Measurements from ENCODE around the gene ZNF445. TPM values are rescaled to one million over a fixed set of nuclear protein-coding genes. Genes with fewer than 3 reads are reported as not detected.

Gene ZNF445
- total RNA-seq, 1 donor from 2014 or later = 20.9 TPM

- no peak for DNase-seq (ENCODE audit: low read depth)
- FAIRE-seq = no peak
- Histone ChIP-seq H3K9me3 (ENCODE audit: insufficient read depth, low read depth, low read length) (no peaks in the 10 kb centered on the region), H2AFZ (ENCODE audit: low read depth, low read length) (no peak overlapping the region), H3K36me3 (ENCODE audit: insufficient read depth, low read length) (no peaks in the 10 kb centered on the region), H3K4me1 (ENCODE audit: insufficient read depth, low read length) (no peaks in the 10 kb centered on the region), H3K4me3 (ENCODE audit: insufficient read depth, low read depth, low read length) (no peak overlapping the region), H3K4me2 (ENCODE audit: low read length) (no peak overlapping the region), H3K9ac (ENCODE audit: low read length) (no peak overlapping the region), H3K79me2 (ENCODE audit: insufficient read depth, low read length) (no peaks in the 10 kb centered on the region), H3K27me3 (ENCODE audit: insufficient read depth, low read length) (no peaks in the 10 kb centered on the region), H4K20me1 (ENCODE audit: insufficient read depth, low read length) (no peaks in the 10 kb centered on the region), H3K27ac (ENCODE audit: low read depth, low read length) (no peak overlapping the region)
- Mint-ChIP-seq H3K4me3 (ENCODE audit: unreplicated experiment) (no peak overlapping the region), H3K4me1 (ENCODE audit: low read depth, unreplicated experiment) (no peaks in the 10 kb centered on the region), H3K27me3 (ENCODE audit: low read depth, unreplicated experiment) (no peaks in the 10 kb centered on the region), H3K9me3 (ENCODE audit: unreplicated experiment) (peaks cover 1% of the 10 kb centered on the region), H3K27ac (ENCODE audit: unreplicated experiment) (no peak overlapping the region), H3K36me3 (ENCODE audit: low read depth, unreplicated experiment) (no peaks in the 10 kb centered on the region)
- TF ChIP-seq CTCF (IDR thresholded peaks at IDR 0.05; ENCODE audit: insufficient read depth, low read depth, low read length) (no peak), EZH2 (IDR thresholded peaks at IDR 0.05; ENCODE audit: insufficient read depth, low read length) (no peak)
Observed at GRCh38 chr3:44396200-44397171, 81.0 kb downstream of the ZNF445 start.

GRCh38 chr3:44395714-44396113 is 81.8 kb downstream of the ZNF445 start:
- Mint-ChIP-seq H3K4me3 (ENCODE audit: unreplicated experiment) (no peak overlapping the region), H3K36me3 (ENCODE audit: low read depth, unreplicated experiment) (no peaks in the 10 kb centered on the region), H3K27ac (ENCODE audit: unreplicated experiment) (no peak overlapping the region), H3K4me1 (ENCODE audit: low read depth, unreplicated experiment) (no peaks in the 10 kb centered on the region), H3K9me3 (ENCODE audit: unreplicated experiment) (peaks cover 3% of the 10 kb centered on the region), H3K27me3 (ENCODE audit: low read depth, unreplicated experiment) (no peaks in the 10 kb centered on the region)
- Histone ChIP-seq H3K4me3 (ENCODE audit: insufficient read depth, low read depth, low read length) (no peak overlapping the region), H4K20me1 (ENCODE audit: insufficient read depth, low read length) (no peaks in the 10 kb centered on the region), H3K4me1 (ENCODE audit: insufficient read depth, low read length) (no peaks in the 10 kb centered on the region), H3K9me3 (ENCODE audit: insufficient read depth, low read depth, low read length) (no peaks in the 10 kb centered on the region), H3K27ac (ENCODE audit: low read depth, low read length) (no peak overlapping the region), H3K79me2 (ENCODE audit: insufficient read depth, low read length) (no peaks in the 10 kb centered on the region), H3K36me3 (ENCODE audit: insufficient read depth, low read length) (no peaks in the 10 kb centered on the region), H3K27me3 (ENCODE audit: insufficient read depth, low read length) (no peaks in the 10 kb centered on the region), H2AFZ (ENCODE audit: low read depth, low read length) (no peak overlapping the region), H3K4me2 (ENCODE audit: low read length) (no peak overlapping the region), H3K9ac (ENCODE audit: low read length) (no peak overlapping the region)
- FAIRE-seq (no peak), DNase-seq (ENCODE audit: low read depth) (no peak)
- TF ChIP-seq EZH2 (IDR thresholded peaks at IDR 0.05; ENCODE audit: insufficient read depth, low read length) (no peak), CTCF (IDR thresholded peaks at IDR 0.05; ENCODE audit: insufficient read depth, low read depth, low read length) (no peak)

GRCh38 chr3:44392489-44392888 is 85.0 kb downstream of the ZNF445 start:
- no peak overlapping the region for H3K4me2 ChIP-seq (ENCODE audit: low read length)
- no peaks in the 10 kb centered on the region for H3K4me1 ChIP-seq (ENCODE audit: insufficient read depth, low read length)
- Mint-ChIP-seq H3K27me3 (ENCODE audit: low read depth, unreplicated experiment) (no peaks in the 10 kb centered on the region), H3K4me3 (ENCODE audit: unreplicated experiment) (no peak overlapping the region), H3K27ac (ENCODE audit: unreplicated experiment) (no peak overlapping the region), H3K36me3 (ENCODE audit: low read depth, unreplicated experiment) (no peaks in the 10 kb centered on the region), H3K4me1 (ENCODE audit: low read depth, unreplicated experiment) (no peaks in the 10 kb centered on the region), H3K9me3 (ENCODE audit: unreplicated experiment) (peaks cover 3% of the 10 kb centered on the region)
- peaks cover under 1% of the 10 kb centered on the region for H3K9me3 ChIP-seq (ENCODE audit: insufficient read depth, low read depth, low read length)
- DNase-seq (ENCODE audit: low read depth) (no peak), FAIRE-seq (no peak)
- no peaks in the 10 kb centered on the region for H3K27me3 ChIP-seq (ENCODE audit: insufficient read depth, low read length)
- H3K27ac ChIP-seq (ENCODE audit: low read depth, low read length) = no peak overlapping the region
- H4K20me1 ChIP-seq (ENCODE audit: insufficient read depth, low read length) = no peaks in the 10 kb centered on the region
- no peaks in the 10 kb centered on the region for H3K79me2 ChIP-seq (ENCODE audit: insufficient read depth, low read length)
- H3K36me3 ChIP-seq (ENCODE audit: insufficient read depth, low read length) = no peaks in the 10 kb centered on the region
- TF ChIP-seq EZH2 (IDR thresholded peaks at IDR 0.05; ENCODE audit: insufficient read depth, low read length) = no peak
- no peak overlapping the region for H2AFZ ChIP-seq (ENCODE audit: low read depth, low read length)
- no peak overlapping the region for H3K9ac ChIP-seq (ENCODE audit: low read length)
- H3K4me3 ChIP-seq (ENCODE audit: insufficient read depth, low read depth, low read length) = no peak overlapping the region
